ENCODE measurements around the gene TRIM13. TPM values are rescaled to one million over a fixed set of nuclear protein-coding genes. Genes with fewer than 3 reads are reported as not detected.
A peak's percentile ranks its signal among the peaks of the same experiment; 100 is the strongest.
"Not testable (repeated sequence)": the region's sequence is repeated elsewhere in the genome, so short reads cannot be mapped to it uniquely, and the experiment has no call there.

The TRIM13 gene
- total RNA-seq, 1 experiment from 2014 or later: 19.0 TPM

DNA sequence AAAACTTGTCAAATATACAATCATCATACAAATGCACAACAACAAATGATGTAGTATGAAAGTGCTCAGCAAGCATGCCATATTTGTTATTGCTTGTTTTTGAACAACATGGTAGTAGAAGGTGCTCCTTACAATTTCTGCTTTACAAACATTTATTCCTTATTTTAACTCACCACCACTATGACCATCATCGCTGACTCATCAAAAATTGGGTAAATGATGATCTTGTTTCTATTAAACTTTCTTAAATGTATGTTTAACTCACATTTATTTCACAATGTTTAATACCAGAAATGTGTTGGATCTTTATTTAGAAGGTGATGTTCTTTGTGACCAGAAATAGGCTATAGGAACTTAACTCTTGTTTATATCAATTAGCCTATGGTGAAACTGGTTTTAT lies 63.9 kb downstream of the TRIM13 start:
- Mint-ChIP-seq H3K4me1 (ENCODE audit: insufficient read depth, unreplicated experiment) (peaks cover 3% of the 10 kb centered on the region), H3K36me3 (ENCODE audit: insufficient read depth, unreplicated experiment) (peaks cover 23% of the 10 kb centered on the region), H3K9me3 (ENCODE audit: unreplicated experiment) (no peaks in the 10 kb centered on the region), H3K4me3 (ENCODE audit: unreplicated experiment) (no peak overlapping the region), H3K27ac (ENCODE audit: low read depth, unreplicated experiment) (no peak overlapping the region), H3K27me3 (ENCODE audit: insufficient read depth, unreplicated experiment) (no peaks in the 10 kb centered on the region)
- BruUV-seq (replicated peaks): no TSS peak
- ChIA-PET CTCF (no interaction called here), POLR2A (interaction anchor here (0.6 to 3.2 kb wide), 4 partner anchors 12 to 370 kb away, joined by 3 to 17 read pairs (median 5); no protein-coding TSS in a partner anchor)
- TF ChIP-seq, protein P1, sequence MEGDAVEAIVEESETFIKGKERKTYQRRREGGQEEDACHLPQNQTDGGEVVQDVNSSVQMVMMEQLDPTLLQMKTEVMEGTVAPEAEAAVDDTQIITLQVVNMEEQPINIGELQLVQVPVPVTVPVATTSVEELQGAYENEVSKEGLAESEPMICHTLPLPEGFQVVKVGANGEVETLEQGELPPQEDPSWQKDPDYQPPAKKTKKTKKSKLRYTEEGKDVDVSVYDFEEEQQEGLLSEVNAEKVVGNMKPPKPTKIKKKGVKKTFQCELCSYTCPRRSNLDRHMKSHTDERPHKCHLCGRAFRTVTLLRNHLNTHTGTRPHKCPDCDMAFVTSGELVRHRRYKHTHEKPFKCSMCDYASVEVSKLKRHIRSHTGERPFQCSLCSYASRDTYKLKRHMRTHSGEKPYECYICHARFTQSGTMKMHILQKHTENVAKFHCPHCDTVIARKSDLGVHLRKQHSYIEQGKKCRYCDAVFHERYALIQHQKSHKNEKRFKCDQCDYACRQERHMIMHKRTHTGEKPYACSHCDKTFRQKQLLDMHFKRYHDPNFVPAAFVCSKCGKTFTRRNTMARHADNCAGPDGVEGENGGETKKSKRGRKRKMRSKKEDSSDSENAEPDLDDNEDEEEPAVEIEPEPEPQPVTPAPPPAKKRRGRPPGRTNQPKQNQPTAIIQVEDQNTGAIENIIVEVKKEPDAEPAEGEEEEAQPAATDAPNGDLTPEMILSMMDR (IDR thresholded peaks at IDR 0.05; ENCODE audit: unreplicated experiment): no peak
- intact Hi-C loops (cut with micrococcal nuclease): no loop called here
- no peak for DNase-seq (ENCODE audit: unreplicated experiment)

DNA sequence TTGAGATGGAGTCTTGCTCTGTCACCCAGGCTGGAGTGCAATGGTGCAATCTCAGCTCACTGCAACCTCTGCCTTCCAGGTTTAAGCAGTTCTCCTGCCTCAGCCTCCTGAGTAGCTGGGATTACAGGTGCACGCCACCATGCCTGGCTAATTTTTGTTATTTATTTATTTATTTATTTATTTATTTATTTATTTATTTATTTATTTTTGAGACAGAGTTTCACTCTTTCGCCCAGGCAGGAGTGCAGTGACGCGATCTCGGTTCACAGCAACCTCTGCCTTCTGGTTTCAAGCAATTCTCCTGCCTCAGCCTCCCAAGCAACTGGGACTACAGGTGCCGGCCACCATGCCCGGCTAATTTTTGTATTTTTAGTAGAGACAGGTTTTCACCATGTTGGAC lies 65.5 kb downstream of the TRIM13 start:
- DNase-seq (ENCODE audit: unreplicated experiment); H3K27ac Mint-ChIP-seq (ENCODE audit: low read depth, unreplicated experiment); H3K4me1 Mint-ChIP-seq (ENCODE audit: insufficient read depth, unreplicated experiment); H3K27me3 Mint-ChIP-seq (ENCODE audit: insufficient read depth, unreplicated experiment); H3K4me3 Mint-ChIP-seq (ENCODE audit: unreplicated experiment); BruUV-seq (replicated peaks); intact Hi-C loops (cut with micrococcal nuclease); H3K9me3 Mint-ChIP-seq (ENCODE audit: unreplicated experiment): not testable (repeated sequence)
- H3K36me3 Mint-ChIP-seq (ENCODE audit: insufficient read depth, unreplicated experiment): peaks cover 38% of the 10 kb centered on the region
- POLR2A ChIA-PET: interaction anchor here (1.0 to 3.2 kb wide), 4 partner anchors 9 to 63 kb away, joined by 3 to 17 read pairs (median 6); no protein-coding TSS in a partner anchor
- CTCF ChIA-PET: interaction anchor here (0.9 to 1.4 kb wide), 2 partner anchors 18 to 22 kb away, joined by 4 to 6 read pairs; no protein-coding TSS in a partner anchor

DNA sequence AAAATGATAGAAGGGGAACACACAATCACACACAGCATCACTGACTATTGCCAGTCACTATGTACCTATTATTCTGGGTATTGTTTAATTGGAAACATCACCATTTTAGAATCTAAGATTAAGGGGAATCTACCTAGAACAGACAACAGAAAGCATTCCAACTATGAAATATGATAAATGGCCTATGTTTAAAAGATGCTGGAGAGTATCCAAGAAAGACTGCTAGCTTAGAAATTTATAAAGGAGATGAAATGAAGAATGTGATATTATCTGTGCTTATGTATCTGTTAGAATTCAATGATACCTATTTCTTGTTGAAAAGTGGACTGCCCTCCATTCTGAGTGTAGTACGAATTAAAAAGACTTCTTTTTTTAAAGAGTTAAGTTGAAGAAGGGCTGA lies 68.9 kb downstream of the TRIM13 start:
- Mint-ChIP-seq H3K27ac (ENCODE audit: low read depth, unreplicated experiment) (no peak overlapping the region), H3K4me3 (ENCODE audit: unreplicated experiment) (no peak overlapping the region), H3K27me3 (ENCODE audit: insufficient read depth, unreplicated experiment) (no peaks in the 10 kb centered on the region), H3K36me3 (ENCODE audit: insufficient read depth, unreplicated experiment) (peaks cover 43% of the 10 kb centered on the region), H3K9me3 (ENCODE audit: unreplicated experiment) (no peaks in the 10 kb centered on the region), H3K4me1 (ENCODE audit: insufficient read depth, unreplicated experiment) (peaks cover 25% of the 10 kb centered on the region)
- intact Hi-C loops (cut with micrococcal nuclease): no loop called here
- TF ChIP-seq, protein P1 (IDR thresholded peaks at IDR 0.05; ENCODE audit: unreplicated experiment): no peak
- ChIA-PET CTCF (interaction anchor here (0.6 to 1.5 kb wide), 3 partner anchors 10 to 129 kb away, joined by 3 to 5 read pairs (median 4); partner anchors contain the start of gene SPRYD7), POLR2A (interaction anchor here (0.6 to 11.8 kb wide), 4 partner anchors 15 to 397 kb away, joined by 3 to 362 read pairs (median 4); no protein-coding TSS in a partner anchor)
- no peak for DNase-seq (ENCODE audit: unreplicated experiment)
- TSS peak; percentile 9 for BruUV-seq (replicated peaks)

Small RNA genes lying within 50 kb of the gene (microRNA-seq; reads per million reads assigned to microRNA genes)
- gene MIR15A: 7,258 reads per million, percentile 95 among the genes with 10 or more reads in this experiment
- 3,888 reads per million, percentile 93 among the genes with 10 or more reads in this experiment for gene MIR16-1
- gene MIR3613: 59.1 reads per million, percentile 69 among the genes with 10 or more reads in this experiment

Other genes with a start within 250 kb of the TRIM13 start
- 40.6 and 41.3 TPM in 2 replicates for gene KPNA3, start 204.4 kb upstream of the TRIM13 start, total RNA-seq (2022)
- 15.1 and 19.5 TPM in 2 replicates for gene SPRYD7, start 60.7 kb upstream of the TRIM13 start, total RNA-seq (2022)
- gene KCNRG, start 18.4 kb downstream of the TRIM13 start, total RNA-seq (2022): 0.28 and 0.49 TPM in 2 replicates

Data from MCF 10A (cell line).